ENCODE measurements around the gene MUC4. TPM values are rescaled to one million over a fixed set of nuclear protein-coding genes. Genes with fewer than 3 reads are reported as not detected.
"Not testable (repeated sequence)": the region's sequence is repeated elsewhere in the genome, so short reads cannot be mapped to it uniquely, and the experiment has no call there.

The MUC4 gene
- total RNA-seq, 1 experiment from 2014 or later = 1.5 TPM

GRCh38 chr3:195755791-195756676 lies 55.7 kb downstream of the MUC4 start:
- Histone ChIP-seq H3K4me3 (no peak overlapping the region), H3K36me3 (no peaks in the 10 kb centered on the region), H3K27me3 (no peaks in the 10 kb centered on the region), H3K9me3 (replicated peaks) (no peaks in the 10 kb centered on the region), H3K27ac (no peak overlapping the region), H3K4me1 (no peaks in the 10 kb centered on the region)
- DNase-seq = no peak

- no peaks in the 10 kb centered on the region for H3K9me3 ChIP-seq (replicated peaks)
- no peak for DNase-seq
- H3K4me3 ChIP-seq = no peak overlapping the region
- no peaks in the 10 kb centered on the region for H3K4me1 ChIP-seq
- no peak overlapping the region for H3K27ac ChIP-seq
- no peaks in the 10 kb centered on the region for H3K27me3 ChIP-seq
- H3K36me3 ChIP-seq = no peaks in the 10 kb centered on the region
These were observed 56.3 kb downstream of the MUC4 start for GRCh38 chr3:195755391-195755790.

GRCh38 chr3:195754906-195755305 lies 56.8 kb downstream of the MUC4 start:
- Histone ChIP-seq H3K4me3 (no peak overlapping the region), H3K36me3 (no peaks in the 10 kb centered on the region), H3K4me1 (no peaks in the 10 kb centered on the region), H3K27me3 (no peaks in the 10 kb centered on the region), H3K9me3 (replicated peaks) (no peaks in the 10 kb centered on the region), H3K27ac (no peak overlapping the region)
- DNase-seq = no peak

GRCh38 chr3:195754141-195754540 lies 57.6 kb downstream of the MUC4 start:
- H3K4me1 ChIP-seq = no peaks in the 10 kb centered on the region
- H3K27me3 ChIP-seq = no peaks in the 10 kb centered on the region
- no peaks in the 10 kb centered on the region for H3K36me3 ChIP-seq
- H3K4me3 ChIP-seq = no peak overlapping the region
- H3K27ac ChIP-seq = no peak overlapping the region
- no peaks in the 10 kb centered on the region for H3K9me3 ChIP-seq (replicated peaks)
- DNase-seq = no peak

- no peak for DNase-seq
- H3K4me3 ChIP-seq = no peak overlapping the region
- no peaks in the 10 kb centered on the region for H3K4me1 ChIP-seq
- no peaks in the 10 kb centered on the region for H3K36me3 ChIP-seq
- no peaks in the 10 kb centered on the region for H3K9me3 ChIP-seq (replicated peaks)
- H3K27me3 ChIP-seq = no peaks in the 10 kb centered on the region
- no peak overlapping the region for H3K27ac ChIP-seq
These were observed 58.1 kb downstream of the MUC4 start for GRCh38 chr3:195753581-195753980.

- Histone ChIP-seq H3K27ac (no peak overlapping the region), H3K9me3 (replicated peaks) (no peaks in the 10 kb centered on the region), H3K36me3 (no peaks in the 10 kb centered on the region), H3K27me3 (no peaks in the 10 kb centered on the region), H3K4me1 (no peaks in the 10 kb centered on the region), H3K4me3 (no peak overlapping the region)
- no peak for DNase-seq
These were observed 59.0 kb downstream of the MUC4 start for GRCh38 chr3:195752546-195753331.

- H3K27me3 ChIP-seq = no peaks in the 10 kb centered on the region
- no peak overlapping the region for H3K27ac ChIP-seq
- H3K9me3 ChIP-seq (replicated peaks) = no peaks in the 10 kb centered on the region
- H3K4me1 ChIP-seq = no peaks in the 10 kb centered on the region
- H3K4me3 ChIP-seq = no peak overlapping the region
- no peak for DNase-seq
- no peaks in the 10 kb centered on the region for H3K36me3 ChIP-seq
These were observed 59.7 kb downstream of the MUC4 start for GRCh38 chr3:195752066-195752465.

GRCh38 chr3:195751560-195751959 lies 60.2 kb downstream of the MUC4 start:
- no peaks in the 10 kb centered on the region for H3K4me1 ChIP-seq
- H3K9me3 ChIP-seq (replicated peaks) = no peaks in the 10 kb centered on the region
- H3K36me3 ChIP-seq = no peaks in the 10 kb centered on the region
- no peaks in the 10 kb centered on the region for H3K27me3 ChIP-seq
- H3K4me3 ChIP-seq = no peak overlapping the region
- no peak for DNase-seq
- no peak overlapping the region for H3K27ac ChIP-seq

- Histone ChIP-seq H3K4me3 (no peak overlapping the region), H3K4me1 (no peaks in the 10 kb centered on the region), H3K9me3 (replicated peaks) (no peaks in the 10 kb centered on the region), H3K27ac (no peak overlapping the region), H3K36me3 (no peaks in the 10 kb centered on the region), H3K27me3 (no peaks in the 10 kb centered on the region)
- DNase-seq = no peak
These were observed 60.8 kb downstream of the MUC4 start for GRCh38 chr3:195750797-195751520.

- H3K27ac ChIP-seq; H3K36me3 ChIP-seq; DNase-seq; H3K4me3 ChIP-seq; H3K9me3 ChIP-seq (replicated peaks); H3K27me3 ChIP-seq; H3K4me1 ChIP-seq: not testable (repeated sequence)
These were observed 62.6 kb downstream of the MUC4 start for GRCh38 chr3:195749101-195749500.

GRCh38 chr3:195748661-195749060 lies 63.1 kb downstream of the MUC4 start:
- Histone ChIP-seq H3K4me1 (no peaks in the 10 kb centered on the region), H3K27ac (no peak overlapping the region), H3K9me3 (replicated peaks) (no peaks in the 10 kb centered on the region), H3K4me3 (no peak overlapping the region), H3K36me3 (no peaks in the 10 kb centered on the region), H3K27me3 (no peaks in the 10 kb centered on the region)
- no peak for DNase-seq

- no peak overlapping the region for H3K4me3 ChIP-seq
- H3K27ac ChIP-seq = no peak overlapping the region
- no peaks in the 10 kb centered on the region for H3K9me3 ChIP-seq (replicated peaks)
- no peak for DNase-seq
- no peaks in the 10 kb centered on the region for H3K27me3 ChIP-seq
- no peaks in the 10 kb centered on the region for H3K4me1 ChIP-seq
- H3K36me3 ChIP-seq = no peaks in the 10 kb centered on the region
These were observed 65.0 kb downstream of the MUC4 start for GRCh38 chr3:195746751-195747150.

GRCh38 chr3:195746346-195746745 lies 65.4 kb downstream of the MUC4 start:
- Histone ChIP-seq H3K36me3 (no peaks in the 10 kb centered on the region), H3K9me3 (replicated peaks) (no peaks in the 10 kb centered on the region), H3K4me3 (no peak overlapping the region), H3K27ac (no peak overlapping the region; the same call in 1 of the 2 replicates), H3K4me1 (no peaks in the 10 kb centered on the region), H3K27me3 (no peaks in the 10 kb centered on the region)
- no peak for DNase-seq

GRCh38 chr3:195744437-195744836 lies 67.3 kb downstream of the MUC4 start:
- Histone ChIP-seq H3K4me1 (no peaks in the 10 kb centered on the region), H3K27me3 (no peaks in the 10 kb centered on the region), H3K36me3 (no peaks in the 10 kb centered on the region), H3K4me3 (no peak overlapping the region), H3K27ac (no peak overlapping the region), H3K9me3 (replicated peaks) (no peaks in the 10 kb centered on the region)
- no peak for DNase-seq

- no peak for DNase-seq
- Histone ChIP-seq H3K9me3 (replicated peaks) (no peaks in the 10 kb centered on the region), H3K36me3 (no peaks in the 10 kb centered on the region), H3K27ac (no peak overlapping the region), H3K4me3 (no peak overlapping the region), H3K4me1 (no peaks in the 10 kb centered on the region), H3K27me3 (no peaks in the 10 kb centered on the region)
These were observed 72.1 kb downstream of the MUC4 start for GRCh38 chr3:195739561-195740111.

Data from SJCRH30 (cell line).